ENCODE data around the gene ARHGEF4.

Gene ARHGEF4

GRCh38 chr2:130871843-130872740, 35.4 kb downstream of the ARHGEF4 start:
- POLR2A ChIA-PET = no interaction called here

GRCh38 chr2:130872741-130873125, 36.0 kb downstream of the ARHGEF4 start:
- DNase-seq (ENCODE audit: extremely low spot score) = no peak
- CTCF ChIA-PET = interaction anchor here (1.3 to 14.3 kb wide), 10 partner anchors 8 to 73 kb away, joined by 4 to 238 read pairs (median 10); no protein-coding TSS in a partner anchor
- POLR2A ChIA-PET = no interaction called here
- TF ChIP-seq, protein P1, sequence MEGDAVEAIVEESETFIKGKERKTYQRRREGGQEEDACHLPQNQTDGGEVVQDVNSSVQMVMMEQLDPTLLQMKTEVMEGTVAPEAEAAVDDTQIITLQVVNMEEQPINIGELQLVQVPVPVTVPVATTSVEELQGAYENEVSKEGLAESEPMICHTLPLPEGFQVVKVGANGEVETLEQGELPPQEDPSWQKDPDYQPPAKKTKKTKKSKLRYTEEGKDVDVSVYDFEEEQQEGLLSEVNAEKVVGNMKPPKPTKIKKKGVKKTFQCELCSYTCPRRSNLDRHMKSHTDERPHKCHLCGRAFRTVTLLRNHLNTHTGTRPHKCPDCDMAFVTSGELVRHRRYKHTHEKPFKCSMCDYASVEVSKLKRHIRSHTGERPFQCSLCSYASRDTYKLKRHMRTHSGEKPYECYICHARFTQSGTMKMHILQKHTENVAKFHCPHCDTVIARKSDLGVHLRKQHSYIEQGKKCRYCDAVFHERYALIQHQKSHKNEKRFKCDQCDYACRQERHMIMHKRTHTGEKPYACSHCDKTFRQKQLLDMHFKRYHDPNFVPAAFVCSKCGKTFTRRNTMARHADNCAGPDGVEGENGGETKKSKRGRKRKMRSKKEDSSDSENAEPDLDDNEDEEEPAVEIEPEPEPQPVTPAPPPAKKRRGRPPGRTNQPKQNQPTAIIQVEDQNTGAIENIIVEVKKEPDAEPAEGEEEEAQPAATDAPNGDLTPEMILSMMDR (IDR thresholded peaks at IDR 0.05; ENCODE audit: control extremely low read depth, extremely low read depth, low read depth, missing control alignments) = no peak

More at GRCh38 chr2:130871843-130872740, 35.4 kb downstream of the ARHGEF4 start:
- TF ChIP-seq, protein P1 (IDR thresholded peaks at IDR 0.05; ENCODE audit: control extremely low read depth, extremely low read depth, low read depth, missing control alignments) = no peak
- no peak for DNase-seq (ENCODE audit: extremely low spot score)
- CTCF ChIA-PET = interaction anchor here (0.9 to 14.3 kb wide), 5 partner anchors 8 to 73 kb away, joined by 3 to 238 read pairs (median 12); no protein-coding TSS in a partner anchor

DNA sequence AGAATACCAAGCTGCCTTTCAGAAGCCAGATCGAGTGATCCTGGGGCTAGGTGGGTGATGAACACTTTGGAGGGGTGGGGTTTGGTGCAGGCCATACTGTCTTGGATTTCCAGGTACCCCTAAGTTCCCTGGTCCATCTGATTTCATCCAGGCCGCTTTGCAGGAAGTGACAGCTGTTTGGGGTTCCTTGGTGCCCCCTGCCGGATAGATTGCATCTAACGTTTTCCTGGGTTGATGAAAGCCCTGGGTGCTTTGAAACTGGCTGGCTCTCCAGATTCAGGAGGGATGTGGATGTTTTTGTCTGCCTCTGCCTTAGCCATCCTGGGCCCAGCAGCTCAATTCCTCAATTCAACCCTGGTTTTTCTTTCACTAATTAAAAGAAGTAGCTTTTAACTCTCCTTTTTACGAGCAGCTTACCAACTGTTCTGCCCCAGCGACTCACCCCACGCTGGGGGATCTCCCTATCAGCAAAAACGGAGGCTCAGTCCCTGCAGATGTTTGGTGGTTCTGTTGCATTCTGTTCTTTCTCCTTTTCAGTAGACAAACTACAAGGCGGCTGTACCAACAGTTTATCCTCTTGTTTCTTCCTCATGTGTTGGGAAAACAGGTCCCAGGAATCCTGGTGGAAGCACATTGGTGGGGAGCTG, 37.1 kb downstream of the ARHGEF4 start:
- ChIA-PET CTCF (interaction anchor here (0.7 to 14.3 kb wide), 30 partner anchors 9 to 146 kb away, joined by 3 to 238 read pairs (median 5); no protein-coding TSS in a partner anchor), POLR2A (interaction anchor here (0.6 kb wide), 1 partner anchor 192 kb away, joined by 4 read pairs; no protein-coding TSS in a partner anchor)
- TF ChIP-seq, protein P1 (IDR thresholded peaks at IDR 0.05; ENCODE audit: control extremely low read depth, extremely low read depth, low read depth, missing control alignments) = peak; percentile 70
- peak; percentile 79 for DNase-seq (ENCODE audit: extremely low spot score)

DNA sequence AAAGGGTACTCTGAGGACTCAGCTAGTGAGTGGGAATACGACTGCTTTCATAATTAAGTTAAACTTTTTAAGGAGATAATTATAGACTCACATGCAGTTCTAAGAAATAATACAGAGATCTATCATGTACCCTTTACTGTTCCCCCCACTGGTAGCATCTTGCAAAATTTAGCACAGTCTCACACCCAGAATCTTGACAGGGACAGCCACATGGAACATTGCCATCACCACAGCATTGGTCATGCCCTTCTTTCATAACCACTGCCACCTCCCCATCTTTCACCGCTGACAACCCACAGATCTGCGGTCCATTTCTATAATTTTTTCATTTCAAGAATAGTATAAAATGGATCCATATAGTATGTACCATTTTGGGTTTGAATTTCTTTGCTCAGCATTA, 37.8 kb downstream of the ARHGEF4 start:
- CTCF ChIA-PET = interaction anchor here (0.7 to 14.3 kb wide), 24 partner anchors 9 to 146 kb away, joined by 3 to 238 read pairs (median 6); no protein-coding TSS in a partner anchor
- TF ChIP-seq, protein P1 (IDR thresholded peaks at IDR 0.05; ENCODE audit: control extremely low read depth, extremely low read depth, low read depth, missing control alignments) = no peak
- DNase-seq (ENCODE audit: extremely low spot score) = no peak
- POLR2A ChIA-PET = interaction anchor here (0.6 kb wide), 1 partner anchor 191 kb away, joined by 4 read pairs; no protein-coding TSS in a partner anchor

- CTCF ChIA-PET = interaction anchor here (1.0 to 14.3 kb wide), 3 partner anchors 32 to 76 kb away, joined by 3 to 238 read pairs (median 18); no protein-coding TSS in a partner anchor
- DNase-seq (ENCODE audit: extremely low spot score) = no peak
- TF ChIP-seq, protein P1 (IDR thresholded peaks at IDR 0.05; ENCODE audit: control extremely low read depth, extremely low read depth, low read depth, missing control alignments) = no peak
- POLR2A ChIA-PET = no interaction called here
Measured at GRCh38 chr2:130875935-130876334, 39.2 kb downstream of the ARHGEF4 start.

- CTCF ChIA-PET = interaction anchor here (14.3 kb wide), 1 partner anchor 78 kb away, joined by 238 read pairs; no protein-coding TSS in a partner anchor
- no peak for DNase-seq (ENCODE audit: extremely low spot score)
- POLR2A ChIA-PET = no interaction called here
- TF ChIP-seq, protein P1 (IDR thresholded peaks at IDR 0.05; ENCODE audit: control extremely low read depth, extremely low read depth, low read depth, missing control alignments) = no peak
Measured at GRCh38 chr2:130877258-130877657, 40.5 kb downstream of the ARHGEF4 start.
